Left ventricle myocardium superior (tissue), 1 donor: ENCODE data around the gene ANAPC16. TPM values are rescaled to one million over a fixed set of nuclear protein-coding genes. Genes with fewer than 3 reads are reported as not detected.
A peak's percentile ranks its signal among the peaks of the same experiment; 100 is the strongest.
"Not testable (repeated sequence)": the region's sequence is repeated elsewhere in the genome, so short reads cannot be mapped to it uniquely, and the experiment has no call there.

Source experiments
- ATAC-seq: fragments of 200-7000 bp; cut with Tn5 transposase; one replicate; pipeline ENCODE4 v1.9.1; 2020; ENCODE audit warnings: mild to moderate bottlenecking, moderate library complexity
- DNase-seq: peaks from one replicate; pipeline ENCODE4 v3.0.0-alpha.2; 2020
- intact Hi-C: fragments of 100-400 bp; cut with micrococcal nuclease; formaldehyde crosslinking; loops from one replicate; pipeline ENCODE4 v1.11.0; 2022
- total RNA-seq: library from RNA; stranded (reverse); fragmentation: NEBNext Ultra II Directional; extraction: Animal tissue kit (Norgen Biotek cat#: 25700); gene quantifications from one replicate; pipeline ENCODE4 v1.2.1, GENCODE V29; 2021
- donor health status: DM: no; HTN: yes; CAD: no; lungs with severe emphysema.

ANAPC16 gene
- total RNA-seq, 1 donor from 2014 or later, result 260 TPM

- peak; percentile 1 for ATAC-seq
- DNase-seq, result no peak
- intact Hi-C loops, result loop anchor here (10.0 kb wide), 1 partner anchor 51 kb away; no protein-coding TSS in a partner anchor
Measured at GRCh38 chr10:72274213-72274729, 58.5 kb downstream of the ANAPC16 start.

- peak; percentile 87 for DNase-seq
- intact Hi-C loops, result loop anchor here (10.0 kb wide), 1 partner anchor 50 kb away; no protein-coding TSS in a partner anchor
- peak; percentile 29 for ATAC-seq
Measured at GRCh38 chr10:72274730-72275350, 59.0 kb downstream of the ANAPC16 start.

DNA sequence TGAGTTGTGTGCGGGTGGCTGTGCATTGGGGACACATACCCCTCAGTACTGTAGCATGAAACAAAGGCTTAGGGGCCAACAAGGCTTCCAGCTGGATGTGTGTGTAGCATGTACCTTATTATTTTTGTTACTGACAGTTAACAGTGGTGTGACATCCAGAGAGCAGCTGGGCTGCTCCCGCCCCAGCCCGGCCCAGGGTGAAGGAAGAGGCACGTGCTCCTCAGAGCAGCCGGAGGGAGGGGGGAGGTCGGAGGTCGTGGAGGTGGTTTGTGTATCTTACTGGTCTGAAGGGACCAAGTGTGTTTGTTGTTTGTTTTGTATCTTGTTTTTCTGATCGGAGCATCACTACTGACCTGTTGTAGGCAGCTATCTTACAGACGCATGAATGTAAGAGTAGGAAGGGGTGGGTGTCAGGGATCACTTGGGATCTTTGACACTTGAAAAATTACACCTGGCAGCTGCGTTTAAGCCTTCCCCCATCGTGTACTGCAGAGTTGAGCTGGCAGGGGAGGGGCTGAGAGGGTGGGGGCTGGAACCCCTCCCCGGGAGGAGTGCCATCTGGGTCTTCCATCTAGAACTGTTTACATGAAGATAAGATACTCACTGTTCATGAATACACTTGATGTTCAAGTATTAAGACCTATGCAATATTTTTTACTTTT lies 59.7 kb downstream of the ANAPC16 start:
- ATAC-seq (no peak), DNase-seq (peak; percentile 50)
- intact Hi-C loops, result loop anchor here (10.0 kb wide), 1 partner anchor 49 kb away; no protein-coding TSS in a partner anchor

GRCh38 chr10:72276013-72276387 lies 60.2 kb downstream of the ANAPC16 start:
- no peak for DNase-seq
- intact Hi-C loops, result loop anchor here (10.0 kb wide), 1 partner anchor 49 kb away; no protein-coding TSS in a partner anchor
- no peak for ATAC-seq

DNA sequence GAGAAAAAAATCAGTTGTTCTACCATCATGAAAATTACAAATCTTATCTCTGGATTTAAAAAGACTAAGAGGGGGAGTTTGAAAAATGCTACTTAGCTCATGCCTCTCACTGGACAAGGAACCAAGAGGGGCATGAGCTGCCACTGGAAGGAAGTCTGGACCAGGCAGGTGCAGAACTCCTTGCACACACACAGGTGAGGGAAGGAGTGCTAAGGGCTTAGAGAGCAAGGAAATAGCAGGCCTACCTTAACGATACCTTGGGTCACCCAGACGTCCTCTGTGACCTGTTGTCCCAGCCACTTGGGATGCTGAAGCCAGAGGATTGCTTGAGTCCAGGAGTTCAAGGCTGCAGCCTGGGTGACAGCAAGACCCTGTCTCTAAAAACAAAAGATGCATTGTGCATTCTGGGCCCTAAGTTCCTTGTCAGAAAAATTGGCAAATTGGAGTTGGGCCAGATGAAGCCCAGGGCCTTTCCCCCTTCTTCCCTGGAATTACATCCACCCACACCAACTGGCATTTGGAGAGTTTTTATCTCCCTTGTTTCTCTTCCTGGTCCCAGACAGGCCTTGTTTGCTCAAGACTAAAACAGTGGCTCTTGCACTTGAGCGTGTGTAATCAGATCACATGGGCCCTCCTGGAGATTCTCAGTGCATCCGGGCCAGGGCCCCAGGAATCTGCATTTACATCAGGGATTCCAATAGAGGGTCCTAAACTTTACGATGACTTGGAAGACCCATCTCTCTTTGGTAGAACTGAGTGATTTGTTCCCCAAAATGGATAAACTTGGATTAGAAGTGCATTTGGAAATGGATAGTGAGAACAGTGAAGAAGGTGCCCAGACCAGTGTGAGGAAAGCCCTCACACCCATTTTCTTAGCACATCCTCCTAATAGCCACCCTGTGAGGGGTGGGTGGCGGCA lies 60.9 kb downstream of the ANAPC16 start:
- DNase-seq (no peak), ATAC-seq (no peak)
- intact Hi-C loops, result loop anchor here (10.0 kb wide), 1 partner anchor 48 kb away; no protein-coding TSS in a partner anchor

GRCh38 chr10:72277340-72277995 lies 61.7 kb downstream of the ANAPC16 start:
- no peak for DNase-seq

DNA sequence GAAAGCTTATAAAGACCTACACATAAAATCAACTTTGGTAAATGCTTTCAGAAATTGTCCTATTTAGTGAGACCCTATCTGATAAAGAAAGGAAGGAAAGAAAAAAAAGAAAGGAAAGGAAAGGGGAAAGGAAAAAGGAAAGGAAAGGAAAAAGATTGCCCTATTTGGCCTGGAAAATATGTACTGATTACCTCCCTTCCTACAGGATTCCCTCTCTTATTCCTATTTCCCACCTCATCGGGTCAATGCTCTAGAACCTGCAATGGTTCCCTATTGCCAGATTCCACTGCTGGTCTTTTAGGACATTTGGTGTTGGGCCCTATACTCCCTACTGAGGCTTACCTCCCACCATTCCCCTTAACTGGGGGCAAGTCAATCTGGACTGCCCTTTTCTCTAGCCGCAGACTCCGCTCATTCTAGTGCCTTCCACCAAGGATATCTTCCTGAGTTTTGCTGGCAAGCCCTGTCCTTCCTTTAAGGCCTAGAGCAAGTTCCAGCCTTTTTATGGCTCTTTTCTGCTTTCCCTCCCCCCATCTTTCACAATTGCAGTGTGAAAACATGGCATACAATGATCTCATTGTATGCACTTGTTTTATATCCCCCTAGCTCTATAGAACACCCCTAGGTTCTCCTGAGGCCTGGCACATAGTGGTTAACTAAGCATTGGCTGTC lies 62.3 kb downstream of the ANAPC16 start:
- DNase-seq, result no peak
- intact Hi-C loops, result loop anchor here (10.0 kb wide), 1 partner anchor 47 kb away; no protein-coding TSS in a partner anchor
- ATAC-seq, result no peak

More at GRCh38 chr10:72277340-72277995, 61.7 kb downstream of the ANAPC16 start:
- intact Hi-C loops, result loop anchor here (10.0 kb wide), 1 partner anchor 47 kb away; no protein-coding TSS in a partner anchor
- ATAC-seq, result no peak

- DNase-seq (peak; percentile 18), ATAC-seq (no peak)
- intact Hi-C loops, result loop anchor here (10.0 kb wide), 1 partner anchor 46 kb away; no protein-coding TSS in a partner anchor
Measured at GRCh38 chr10:72278668-72279393, 63.0 kb downstream of the ANAPC16 start.

- intact Hi-C loops, result loop anchor here (10.0 kb wide), 1 partner anchor 45 kb away; no protein-coding TSS in a partner anchor
- DNase-seq, result peak; percentile 6
- not testable (repeated sequence) for ATAC-seq
Measured at GRCh38 chr10:72279587-72279986, 63.8 kb downstream of the ANAPC16 start.

DNA sequence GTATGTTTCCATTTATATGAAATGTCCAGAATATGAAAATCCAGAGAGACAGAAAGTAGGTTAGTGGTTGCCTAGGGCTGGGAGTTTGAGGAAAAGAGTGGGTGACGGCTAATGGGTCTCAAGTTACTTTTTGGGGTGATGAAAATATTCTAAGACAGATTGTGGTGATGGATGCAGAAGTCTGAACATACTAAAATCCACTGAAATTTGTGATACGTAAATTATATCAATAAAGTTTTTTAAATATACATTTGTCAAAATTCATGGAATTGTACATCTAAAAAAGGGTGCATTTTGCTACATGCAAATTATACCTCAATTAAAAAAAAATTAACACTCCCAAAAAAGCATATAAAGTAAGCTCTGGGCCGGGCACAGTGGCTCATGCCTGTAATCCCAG lies 67.3 kb downstream of the ANAPC16 start:
- intact Hi-C loops, result no loop called here
- DNase-seq, result no peak
- no peak for ATAC-seq

Other genes with a start within 250 kb of the ANAPC16 start
- gene SPOCK2, start 127.5 kb upstream of the ANAPC16 start, total RNA-seq, result 12.7 TPM
- gene ASCC1, start 264 bp downstream of the ANAPC16 start, total RNA-seq, result 34.7 TPM
- gene DDIT4, start 57.9 kb downstream of the ANAPC16 start, total RNA-seq, result 64.2 TPM
- 25.9 TPM for gene DNAJB12, start 138.9 kb downstream of the ANAPC16 start, total RNA-seq